Ramos (cell line): ENCODE data around the gene RETSAT.
"Not testable (repeated sequence)": the region's sequence is repeated elsewhere in the genome, so short reads cannot be mapped to it uniquely, and the experiment has no call there.

Source experiments
- in situ Hi-C: fragments of 300-500 bp; cut with MboI; formaldehyde crosslinking; loops from one replicate; pipeline ENCODE4 v1.14.3; 2022; ENCODE audit warnings: low sequenced_read_pairs; ENCODE audit not compliant: unreplicated experiment

The RETSAT gene

GRCh38 chr2:85340034-85340892 is 14.1 kb downstream of the RETSAT start:
- in situ Hi-C loops = no loop called here

DNA sequence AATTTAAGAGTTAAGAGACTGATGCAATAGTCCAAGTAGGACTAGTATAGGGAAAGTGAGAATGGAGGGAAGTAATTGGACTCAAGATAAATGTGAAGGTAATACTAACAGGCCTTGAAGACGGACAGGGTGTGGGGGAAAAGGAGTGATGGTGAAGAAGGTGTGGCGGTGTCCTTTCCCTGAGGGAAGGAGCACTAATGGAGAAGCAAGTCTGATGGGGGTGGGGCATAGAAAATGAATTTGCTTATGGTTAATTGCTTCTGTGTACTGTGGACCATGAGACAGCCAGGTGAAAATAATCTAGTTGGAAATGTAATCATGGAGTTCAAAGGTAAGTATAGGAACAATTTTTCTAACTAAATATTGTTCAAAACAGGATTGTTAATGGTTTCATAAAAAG is 19.4 kb downstream of the RETSAT start:
- in situ Hi-C loops = no loop called here

DNA sequence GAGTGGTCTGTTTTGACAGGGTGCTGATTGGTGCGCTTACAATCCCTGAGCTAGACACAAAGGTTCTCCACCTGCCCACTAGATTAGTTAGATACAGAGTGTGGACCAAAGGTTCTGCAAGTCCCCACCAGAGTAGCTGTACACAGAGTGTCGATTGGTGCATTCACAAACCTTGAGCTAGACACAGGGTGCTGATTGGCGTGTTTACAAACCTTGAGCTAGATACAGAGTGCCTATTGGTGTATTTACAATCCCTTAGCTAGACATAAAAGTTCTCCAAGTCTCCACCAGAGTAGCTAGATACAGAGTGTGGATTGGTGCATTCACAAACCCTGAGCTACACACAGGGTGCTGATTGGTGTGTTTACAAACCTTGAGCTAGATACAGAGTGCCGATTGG is 20.5 kb downstream of the RETSAT start:
- in situ Hi-C loops = not testable (repeated sequence)

DNA sequence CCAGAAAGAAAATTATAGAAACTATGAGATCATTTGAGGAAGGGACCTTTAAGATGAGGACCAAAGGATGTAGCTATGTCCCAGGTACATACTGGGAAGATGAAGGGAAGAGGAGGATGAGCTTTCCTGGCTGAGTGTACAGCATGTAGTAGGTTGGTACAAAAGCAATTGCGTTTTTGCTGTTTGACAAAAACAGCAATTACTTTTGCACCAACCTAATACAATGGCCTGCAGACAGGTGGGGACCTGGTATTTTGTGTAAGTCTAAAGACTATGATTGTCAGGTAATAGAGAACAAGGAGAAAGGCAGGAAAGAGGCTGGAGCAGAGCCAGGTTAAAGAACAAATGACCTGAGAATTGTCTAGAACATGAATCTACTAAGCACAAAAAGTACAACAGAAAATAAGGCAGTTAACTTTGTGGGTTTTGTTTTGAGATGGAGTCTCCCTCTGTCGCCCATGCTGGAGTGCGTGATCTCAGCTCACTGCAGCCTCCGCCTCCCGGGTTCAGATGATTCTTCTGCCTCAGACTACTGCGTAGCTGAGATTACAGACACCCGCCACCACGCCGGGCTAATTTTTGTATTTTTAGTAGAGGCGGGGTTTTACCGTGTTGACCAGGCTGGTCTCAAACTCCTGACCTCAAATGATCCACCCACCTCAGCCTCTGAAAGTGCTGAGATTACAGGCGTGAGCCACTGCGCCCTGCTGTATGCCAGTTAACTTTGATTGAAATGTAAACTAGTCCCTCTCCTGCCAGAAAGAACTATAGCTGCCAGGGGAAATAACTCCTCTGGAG is 23.3 kb downstream of the RETSAT start:
- in situ Hi-C loops = no loop called here

DNA sequence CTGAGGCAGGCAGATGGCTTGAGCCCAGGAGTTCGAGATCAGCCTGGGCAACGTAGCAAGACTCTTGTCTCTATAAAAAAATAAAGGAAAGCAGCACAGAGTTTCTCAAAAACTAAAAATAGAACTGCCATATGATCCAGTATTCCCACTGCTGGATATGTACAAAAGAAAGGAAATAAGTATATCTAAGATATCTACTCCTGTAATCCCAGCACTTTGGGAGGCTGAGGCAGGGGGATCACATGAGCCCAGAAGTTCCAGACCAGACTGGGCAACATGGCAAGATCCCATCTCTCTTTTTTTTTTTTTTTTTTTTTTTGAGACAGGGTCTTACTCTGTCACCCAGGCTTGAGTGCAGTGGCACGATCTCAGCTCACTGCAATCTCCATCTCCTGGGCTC is 24.6 kb downstream of the RETSAT start:
- in situ Hi-C loops = not testable (repeated sequence)

GRCh38 chr2:85329181-85329651 is 25.1 kb downstream of the RETSAT start:
- in situ Hi-C loops = no loop called here

DNA sequence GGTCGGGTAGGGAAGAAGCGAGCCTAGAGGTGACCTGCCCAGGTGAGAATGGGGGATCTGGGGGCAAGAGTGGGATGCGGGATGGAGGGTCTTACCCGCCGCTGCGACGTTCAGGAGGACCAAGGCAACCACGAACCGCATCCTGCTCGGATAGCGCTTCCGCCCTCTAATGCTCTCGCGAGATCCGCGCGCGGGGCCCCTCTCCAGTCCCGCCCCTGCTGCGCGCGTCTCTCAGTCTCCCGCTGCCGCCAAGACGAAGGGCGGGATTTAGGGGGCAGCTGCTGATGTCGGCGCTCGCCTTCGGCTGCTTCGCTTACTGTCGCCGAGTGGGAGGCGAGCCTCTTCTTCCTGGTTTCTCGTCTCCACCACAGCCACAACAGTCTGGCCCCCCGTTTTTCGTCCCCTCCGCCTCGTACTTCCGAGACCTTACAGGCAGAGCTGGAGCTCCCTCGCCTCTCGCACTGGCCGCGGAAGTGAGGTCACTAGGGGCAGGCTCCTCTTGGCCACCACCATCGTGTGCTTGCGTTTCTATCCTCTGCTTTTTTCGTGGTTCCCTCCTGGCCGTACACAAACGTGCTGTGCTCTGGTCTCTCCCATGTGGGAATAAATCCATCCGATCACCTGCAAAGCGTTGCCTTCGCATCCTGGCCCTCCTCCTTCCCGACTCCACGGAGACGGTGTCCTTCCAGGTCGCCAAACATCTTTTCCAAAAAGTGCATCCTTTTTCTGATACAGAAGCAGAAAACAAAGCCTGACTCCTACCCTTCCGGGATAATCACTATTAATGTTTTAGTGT is 26.3 kb downstream of the RETSAT start, which contains the start of gene TGOLN2:
Gene TGOLN2 (minus strand): TSS at position 168 of the 796 bp plus-strand sequence. CDS start 27 bp downstream, at position 141.
- in situ Hi-C loops = no loop called here

DNA sequence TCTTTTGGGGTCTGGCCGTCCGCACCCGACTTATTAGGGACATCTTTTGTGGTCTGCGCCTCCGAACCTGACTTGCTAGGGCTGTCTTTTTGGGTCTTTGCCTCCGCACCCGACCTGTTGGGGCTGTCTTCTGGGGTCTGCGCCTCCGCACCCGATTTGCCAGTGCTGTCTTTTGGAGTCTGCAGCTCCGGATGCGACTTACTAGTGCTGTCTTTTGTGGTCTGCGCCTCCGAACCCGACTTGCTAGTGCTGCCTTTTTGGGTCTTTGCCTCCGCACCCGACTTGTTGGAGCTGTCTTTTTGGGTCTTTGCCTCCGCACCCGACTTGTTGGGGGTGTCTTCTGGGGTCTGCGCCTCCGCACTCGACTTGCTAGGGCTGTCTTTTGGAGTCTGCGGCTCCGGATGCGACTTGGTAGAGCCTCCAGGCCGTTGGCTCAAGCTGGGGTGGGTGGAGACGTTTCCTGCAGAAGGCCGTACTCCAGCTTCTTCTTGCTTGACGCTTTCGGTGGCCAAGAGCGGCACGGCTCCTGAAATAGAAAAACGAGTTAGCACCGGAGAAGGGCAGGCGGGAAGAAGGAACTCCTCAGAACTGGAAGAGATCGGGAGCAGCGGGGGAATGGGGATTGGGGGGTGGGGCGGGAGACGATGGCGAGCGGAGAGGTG is 27.0 kb downstream of the RETSAT start:
- in situ Hi-C loops = no loop called here

- in situ Hi-C loops = no loop called here
Measured at GRCh38 chr2:85326406-85327159, 27.7 kb downstream of the RETSAT start.

DNA sequence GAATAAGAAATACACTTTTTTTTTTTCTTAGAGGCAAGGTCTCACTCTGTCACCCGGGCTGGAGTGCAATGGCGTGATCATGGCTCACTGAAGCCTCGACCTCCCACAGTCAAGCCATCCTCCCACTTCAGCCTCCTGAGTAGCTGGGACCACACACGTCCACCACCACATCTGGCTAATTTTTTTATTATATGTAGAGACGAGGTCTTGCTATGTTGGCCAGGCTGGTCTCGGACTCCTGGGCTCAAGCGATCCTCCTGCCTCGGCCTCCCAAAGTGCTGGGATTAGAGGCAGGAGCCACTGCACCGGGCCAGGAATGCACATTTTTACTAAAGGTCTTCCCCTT is 28.9 kb downstream of the RETSAT start:
- in situ Hi-C loops = no loop called here

- in situ Hi-C loops = no loop called here
Measured at GRCh38 chr2:85324639-85325465, 29.5 kb downstream of the RETSAT start.

GRCh38 chr2:85323988-85324367 is 30.4 kb downstream of the RETSAT start:
- in situ Hi-C loops = not testable (repeated sequence)

- in situ Hi-C loops = no loop called here
Measured at GRCh38 chr2:85323351-85323987, 30.9 kb downstream of the RETSAT start.

- in situ Hi-C loops = no loop called here
Measured at GRCh38 chr2:85319796-85320195, 34.5 kb downstream of the RETSAT start.

GRCh38 chr2:85318222-85319074 is 35.9 kb downstream of the RETSAT start:
- in situ Hi-C loops = no loop called here

GRCh38 chr2:85315921-85316320 is 38.4 kb downstream of the RETSAT start:
- in situ Hi-C loops = not testable (repeated sequence)

- in situ Hi-C loops = no loop called here
Measured at GRCh38 chr2:85314884-85315242, 39.5 kb downstream of the RETSAT start.
